GM19099 (cell line): Measurements from ENCODE around the gene STOX1.

Experiments
- POLR2A ChIP-seq: IDR thresholded peaks from 3 replicates; pipeline ENCODE4 v1.6.1; 2011; ENCODE audit warnings: low read depth; ENCODE audit not compliant: insufficient read length; ENCODE audit errors: extremely low read depth

The STOX1 gene

GRCh38 chr10:68816796-68817412 lies 10.4 kb upstream of the STOX1 start:
- TF ChIP-seq POLR2A: no peak

GRCh38 chr10:68828833-68829232 lies 1.5 kb downstream of the STOX1 start:
- TF ChIP-seq POLR2A: no peak

- no peak for TF ChIP-seq POLR2A
These were observed 2.2 kb downstream of the STOX1 start for GRCh38 chr10:68829521-68829920.

GRCh38 chr10:68829952-68830351 lies 2.6 kb downstream of the STOX1 start:
- no peak for TF ChIP-seq POLR2A

GRCh38 chr10:68831961-68832455 lies 4.7 kb downstream of the STOX1 start:
- no peak for TF ChIP-seq POLR2A

- no peak for TF ChIP-seq POLR2A
These were observed 5.3 kb downstream of the STOX1 start for GRCh38 chr10:68832601-68833000.

GRCh38 chr10:68837626-68838322 lies 10.4 kb downstream of the STOX1 start:
- no peak for TF ChIP-seq POLR2A

GRCh38 chr10:68848281-68848680 lies 20.9 kb downstream of the STOX1 start:
- no peak for TF ChIP-seq POLR2A

GRCh38 chr10:68848806-68849205 lies 21.5 kb downstream of the STOX1 start:
- no peak for TF ChIP-seq POLR2A

GRCh38 chr10:68856352-68856751 lies 29.0 kb downstream of the STOX1 start:
- TF ChIP-seq POLR2A: no peak

- no peak for TF ChIP-seq POLR2A
These were observed 29.7 kb downstream of the STOX1 start for GRCh38 chr10:68857005-68857404.

- TF ChIP-seq POLR2A: no peak
These were observed 33.9 kb downstream of the STOX1 start for GRCh38 chr10:68861253-68861652.

- TF ChIP-seq POLR2A: no peak
These were observed 37.3 kb downstream of the STOX1 start for GRCh38 chr10:68864611-68865010.

GRCh38 chr10:68869623-68870022 lies 42.3 kb downstream of the STOX1 start:
- no peak for TF ChIP-seq POLR2A

- no peak for TF ChIP-seq POLR2A
These were observed 42.7 kb downstream of the STOX1 start for GRCh38 chr10:68870061-68870460.

GRCh38 chr10:68870545-68871104 lies 43.3 kb downstream of the STOX1 start:
- TF ChIP-seq POLR2A: no peak
